Measurements from ENCODE around the gene MRTFB.

MRTFB gene

GRCh38 chr16:14187517-14188338 lies 116.6 kb downstream of the MRTFB start:
- no peak for FAIRE-seq

DNA sequence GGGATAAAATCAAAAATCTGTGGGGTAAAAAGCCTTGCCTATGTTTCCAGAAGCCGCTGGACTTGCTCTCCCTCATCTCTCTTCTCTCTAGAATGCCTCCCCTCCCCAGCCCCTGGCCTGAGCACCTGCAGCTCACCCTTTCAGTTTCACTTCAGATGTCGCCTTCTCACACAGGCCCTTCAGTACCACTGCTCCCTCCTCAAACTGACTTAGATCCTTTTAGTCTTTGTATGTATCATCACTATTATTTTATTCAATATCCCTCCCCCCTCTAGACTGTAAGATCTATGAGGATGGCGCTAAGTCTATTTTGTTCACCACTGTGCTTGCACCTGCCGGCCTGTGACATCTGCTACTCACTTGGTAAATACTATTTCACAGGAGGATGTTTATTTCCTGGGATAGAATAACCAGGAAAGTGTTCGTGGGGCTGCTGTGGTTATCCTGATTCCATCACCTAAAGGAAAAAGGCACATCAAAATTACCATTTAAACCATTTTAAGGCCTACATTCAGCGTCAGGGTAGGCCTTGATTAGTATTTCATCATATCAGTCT lies 122.3 kb downstream of the MRTFB start:
- FAIRE-seq, result no peak

- FAIRE-seq, result no peak
These were observed 123.6 kb downstream of the MRTFB start for GRCh38 chr16:14194721-14195120.

GRCh38 chr16:14196011-14196410 lies 124.9 kb downstream of the MRTFB start:
- FAIRE-seq, result no peak

GRCh38 chr16:14196539-14196938 lies 125.4 kb downstream of the MRTFB start:
- FAIRE-seq, result no peak

DNA sequence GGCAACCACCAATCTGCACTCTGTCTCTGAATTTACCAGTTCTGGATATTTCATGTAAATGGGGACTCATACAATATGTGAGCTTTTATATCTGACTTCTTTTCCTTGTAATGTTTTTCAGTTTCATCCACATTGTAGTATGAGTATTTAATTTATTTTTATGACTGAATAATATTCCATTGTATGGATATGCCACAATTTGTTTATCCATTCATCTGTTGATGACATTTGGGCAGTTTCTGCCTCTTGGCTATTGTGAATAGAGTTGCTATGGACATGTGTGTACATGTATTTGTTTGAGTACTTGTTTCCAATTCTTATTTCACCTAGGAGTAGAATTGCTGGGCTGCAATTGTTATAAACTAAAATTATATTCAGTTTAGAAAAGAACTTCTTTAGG lies 126.9 kb downstream of the MRTFB start:
- no peak for FAIRE-seq

DNA sequence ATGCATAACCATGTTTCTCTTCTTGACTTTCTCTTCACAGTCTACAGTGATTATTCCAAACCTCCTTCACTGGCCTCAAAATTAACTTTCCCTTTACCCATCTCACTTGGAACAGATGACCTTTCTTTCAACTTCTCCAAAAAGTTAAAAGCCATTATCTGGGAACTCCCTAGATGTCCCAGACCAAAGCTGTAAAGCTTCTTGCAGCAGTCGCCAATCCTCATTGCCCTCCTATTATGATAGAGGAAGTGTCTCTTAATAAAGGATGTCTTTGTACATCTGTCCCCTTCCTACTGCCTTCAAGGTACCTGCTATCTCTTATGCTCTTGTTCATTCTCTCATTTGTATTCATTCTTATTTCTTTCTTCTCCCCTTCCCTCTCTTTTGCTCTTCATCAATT lies 127.5 kb downstream of the MRTFB start:
- FAIRE-seq, result no peak

- FAIRE-seq, result no peak
These were observed 128.1 kb downstream of the MRTFB start for GRCh38 chr16:14199199-14199598.

GRCh38 chr16:14199624-14200023 lies 128.5 kb downstream of the MRTFB start:
- no peak for FAIRE-seq

DNA sequence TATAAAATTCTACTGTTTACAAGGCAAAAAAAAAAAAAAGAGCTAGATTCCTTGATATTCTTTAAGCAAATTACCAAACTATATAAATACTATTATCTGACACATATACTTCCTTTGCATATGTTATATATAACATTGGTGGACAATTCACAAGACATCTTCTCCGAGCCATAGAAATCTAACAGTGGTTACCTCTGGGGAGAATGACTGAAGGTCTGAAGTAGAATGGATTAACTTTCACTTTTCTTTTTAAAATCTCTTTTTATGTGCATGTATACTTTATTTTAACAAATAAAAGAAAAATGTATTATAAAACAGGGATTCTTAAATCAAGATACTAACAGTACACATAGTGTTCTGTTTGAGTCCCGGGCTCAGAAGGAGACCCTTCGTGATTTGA lies 131.0 kb downstream of the MRTFB start:
- FAIRE-seq, result no peak

- no peak for FAIRE-seq
These were observed 131.6 kb downstream of the MRTFB start for GRCh38 chr16:14202697-14203096.

DNA sequence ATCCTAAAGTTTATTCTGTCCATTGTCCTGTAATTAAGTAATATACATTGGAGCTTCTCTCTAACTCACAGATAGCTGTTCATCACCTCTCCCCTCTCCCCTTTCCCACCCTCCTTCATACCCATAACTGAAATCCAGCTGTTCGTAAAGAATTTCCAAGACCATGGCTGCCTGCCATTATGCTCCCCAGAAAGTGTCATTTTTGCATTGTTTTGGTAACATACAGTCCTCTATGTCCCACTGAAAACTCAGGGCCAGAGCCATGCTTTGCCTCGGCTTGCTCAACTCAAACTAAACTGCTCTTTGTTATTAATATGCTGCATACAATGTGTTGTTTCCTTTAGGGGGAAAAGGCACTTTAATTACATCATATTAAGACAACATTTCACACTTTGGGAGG lies 132.0 kb downstream of the MRTFB start:
- FAIRE-seq, result no peak

- FAIRE-seq, result no peak
These were observed 134.5 kb downstream of the MRTFB start for GRCh38 chr16:14205666-14206065.

DNA sequence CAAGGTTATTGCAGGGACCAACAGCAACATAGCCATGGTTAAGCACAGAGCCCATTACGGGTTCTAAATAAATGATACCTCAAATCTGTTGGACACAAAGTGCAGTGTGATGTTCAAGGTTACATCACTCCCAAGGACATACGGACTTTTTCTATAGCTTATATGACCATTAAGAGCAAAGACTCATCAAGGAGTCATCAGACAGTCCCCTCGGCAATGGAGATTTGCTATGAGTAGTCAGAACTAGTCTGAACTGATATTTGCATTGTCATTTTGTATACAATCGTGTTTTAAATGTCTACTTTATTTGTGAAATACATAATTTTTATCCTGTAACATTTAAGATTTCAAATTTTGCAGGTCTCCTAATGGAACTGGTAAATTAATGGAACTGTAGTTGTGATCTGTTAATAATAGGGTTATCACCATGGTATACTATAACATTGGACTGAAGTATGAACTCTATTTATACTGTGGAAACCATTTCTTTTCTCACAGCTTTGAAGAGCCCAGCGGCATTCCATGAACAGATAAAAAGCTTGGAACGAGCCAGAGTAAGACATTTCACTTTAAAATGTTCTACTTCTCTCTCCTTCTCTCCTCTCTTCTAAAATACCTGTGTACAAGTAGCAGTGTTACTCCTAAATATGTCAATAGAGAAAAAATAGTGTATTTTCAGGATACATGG lies 140.9 kb downstream of the MRTFB start:
- no peak for FAIRE-seq

DNA sequence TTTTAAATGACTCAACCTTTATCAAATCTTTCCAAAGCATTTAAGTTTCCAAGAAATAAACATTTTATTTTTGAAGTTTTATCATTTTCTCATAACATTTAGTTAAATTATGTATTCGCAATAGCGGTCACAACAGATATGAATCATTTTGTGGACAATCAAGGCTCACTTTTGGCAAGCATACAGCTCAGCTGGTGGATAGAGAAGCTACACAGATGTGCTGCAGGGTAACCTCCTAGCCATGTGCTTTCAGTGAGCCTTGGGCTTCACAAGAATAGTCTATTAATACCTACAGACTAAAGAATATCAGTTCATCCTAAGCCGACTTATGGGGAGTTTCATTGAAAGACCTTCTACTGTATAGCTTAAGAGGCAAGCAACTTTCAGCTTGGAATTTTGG lies 144.8 kb downstream of the MRTFB start:
- FAIRE-seq, result no peak

GRCh38 chr16:14219983-14220382 lies 148.9 kb downstream of the MRTFB start:
- FAIRE-seq, result no peak

GRCh38 chr16:14223632-14224031 lies 152.5 kb downstream of the MRTFB start:
- FAIRE-seq, result no peak

DNA sequence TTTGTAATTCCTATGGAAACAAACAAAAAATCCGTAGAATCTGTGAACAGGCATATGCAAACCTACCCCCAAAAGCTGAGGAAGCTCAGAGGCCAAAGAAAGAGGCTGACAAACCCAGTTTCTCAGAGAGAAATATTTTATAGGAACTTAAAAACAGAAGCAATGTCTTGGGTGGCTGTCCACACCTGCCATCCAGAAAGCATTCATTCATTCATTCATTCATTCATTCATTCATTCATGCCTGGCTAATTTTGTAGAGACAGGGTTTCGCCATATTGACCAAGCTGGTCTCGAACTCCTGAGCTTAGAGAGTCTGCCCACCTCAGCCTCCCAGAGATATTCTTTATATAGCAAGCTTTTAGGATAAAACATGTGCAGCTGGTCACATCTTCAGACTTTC lies 154.3 kb downstream of the MRTFB start:
- FAIRE-seq, result no peak

- no peak for FAIRE-seq
These were observed 161.2 kb downstream of the MRTFB start for GRCh38 chr16:14232106-14232864.

DNA sequence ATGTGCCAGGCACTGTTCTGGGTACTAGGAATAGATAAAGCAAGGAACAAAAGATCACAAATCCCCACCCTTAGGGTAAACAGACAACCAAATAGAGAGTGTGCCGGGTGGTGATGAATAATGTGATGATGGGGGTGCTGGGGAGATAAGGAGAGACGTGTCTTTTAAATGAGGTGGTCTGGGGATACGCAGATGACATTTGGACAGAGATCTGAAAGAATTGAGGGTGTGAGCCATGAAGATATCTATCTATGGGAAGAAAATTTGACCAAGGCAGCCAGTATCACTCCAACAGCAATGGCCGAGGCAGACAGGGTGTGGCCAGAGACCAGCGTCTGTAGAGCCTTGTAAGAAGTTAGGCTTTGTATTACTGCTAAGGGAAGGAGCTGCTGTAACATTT lies 165.3 kb downstream of the MRTFB start:
- no peak for FAIRE-seq

GRCh38 chr16:14238756-14239155 lies 167.6 kb downstream of the MRTFB start:
- FAIRE-seq, result no peak

- FAIRE-seq, result no peak
These were observed 168.7 kb downstream of the MRTFB start for GRCh38 chr16:14239791-14240190.

GRCh38 chr16:14240219-14240843 lies 169.2 kb downstream of the MRTFB start:
- no peak for FAIRE-seq

All from G401.6 (cell line).